GM18508 (cell line): ENCODE results near the gene C11orf65.
A peak's percentile ranks its signal among the peaks of the same experiment; 100 is the strongest.

ENCODE experiments used
- ATAC-seq: cut with Tn5 transposase; IDR thresholded peaks from one replicate; pipeline ENCODE4 v1.9.1; 2021; ENCODE audit warnings: moderate number of reproducible peaks; ENCODE audit not compliant: insufficient read depth, unreplicated experiment

C11orf65 gene

GRCh38 chr11:108467091-108467823 is at the start of gene C11orf65:
C11orf65 (minus strand) TSS chr11:108467529; CDS start chr11:108461559, 5,970 bp downstream.
- peak; percentile 93 for ATAC-seq

GRCh38 chr11:108516125-108516524 is 48.8 kb upstream of the C11orf65 start:
- ATAC-seq = no peak

- ATAC-seq = no peak
Observed at GRCh38 chr11:108512708-108513107, 45.4 kb upstream of the C11orf65 start.

- no peak for ATAC-seq
Observed at GRCh38 chr11:108511851-108512474, 44.6 kb upstream of the C11orf65 start.

GRCh38 chr11:108508653-108509593 is 41.6 kb upstream of the C11orf65 start:
- ATAC-seq = no peak

- ATAC-seq = no peak
Observed at GRCh38 chr11:108501396-108501795, 34.1 kb upstream of the C11orf65 start.

GRCh38 chr11:108500721-108501120 is 33.4 kb upstream of the C11orf65 start:
- no peak for ATAC-seq

- no peak for ATAC-seq
Observed at GRCh38 chr11:108500169-108500568, 32.8 kb upstream of the C11orf65 start.

GRCh38 chr11:108498816-108499408 is 31.6 kb upstream of the C11orf65 start:
- ATAC-seq = no peak

GRCh38 chr11:108498046-108498815 is 30.9 kb upstream of the C11orf65 start, which contains the start of gene POGLUT3:
POGLUT3 (minus strand) TSS chr11:108498384; CDS start chr11:108498366, 18 bp downstream.
- ATAC-seq = no peak

GRCh38 chr11:108497317-108498045 is 30.2 kb upstream of the C11orf65 start:
- peak; percentile 57 for ATAC-seq

- no peak for ATAC-seq
Observed at GRCh38 chr11:108496643-108497256, 29.4 kb upstream of the C11orf65 start.

GRCh38 chr11:108495326-108495725 is 28.0 kb upstream of the C11orf65 start:
- ATAC-seq = no peak

- ATAC-seq = no peak
Observed at GRCh38 chr11:108494182-108494581, 26.9 kb upstream of the C11orf65 start.

- no peak for ATAC-seq
Observed at GRCh38 chr11:108491936-108492335, 24.6 kb upstream of the C11orf65 start.

GRCh38 chr11:108486828-108487227 is 19.5 kb upstream of the C11orf65 start:
- no peak for ATAC-seq

GRCh38 chr11:108486331-108486730 is 19.0 kb upstream of the C11orf65 start:
- no peak for ATAC-seq

- no peak for ATAC-seq
Observed at GRCh38 chr11:108483163-108483562, 15.8 kb upstream of the C11orf65 start.
